Erythroblast (primary cell): ENCODE measurements around the gene SH2D5.

Experiments
- DNase-seq, 2 experiments: peaks; one replicate each; lab custom pipeline; 2025; lab: John Stamatoyannopoulos, UW
- GATA1 ChIP-seq: IDR thresholded peaks from 2 replicates; pipeline ENCODE4 v1.6.1; 2011; ENCODE audit warnings: low read depth, mild to moderate bottlenecking, control low read depth, low read length, moderate library complexity
- POLR2A ChIP-seq: IDR thresholded peaks from 2 replicates; pipeline ENCODE4 v1.6.1; 2011; ENCODE audit warnings: mild to moderate bottlenecking, low read length

SH2D5 gene

GRCh38 chr1:20733360-20733975 is 965 bp upstream of the SH2D5 start:
- no peak for DNase-seq
- TF ChIP-seq GATA1 (no peak), POLR2A (no peak)

GRCh38 chr1:20732071-20732587 is 374 bp downstream of the SH2D5 start:
- TF ChIP-seq GATA1 (no peak), POLR2A (no peak)
- DNase-seq, result peak; percentile 44 to 59

DNA sequence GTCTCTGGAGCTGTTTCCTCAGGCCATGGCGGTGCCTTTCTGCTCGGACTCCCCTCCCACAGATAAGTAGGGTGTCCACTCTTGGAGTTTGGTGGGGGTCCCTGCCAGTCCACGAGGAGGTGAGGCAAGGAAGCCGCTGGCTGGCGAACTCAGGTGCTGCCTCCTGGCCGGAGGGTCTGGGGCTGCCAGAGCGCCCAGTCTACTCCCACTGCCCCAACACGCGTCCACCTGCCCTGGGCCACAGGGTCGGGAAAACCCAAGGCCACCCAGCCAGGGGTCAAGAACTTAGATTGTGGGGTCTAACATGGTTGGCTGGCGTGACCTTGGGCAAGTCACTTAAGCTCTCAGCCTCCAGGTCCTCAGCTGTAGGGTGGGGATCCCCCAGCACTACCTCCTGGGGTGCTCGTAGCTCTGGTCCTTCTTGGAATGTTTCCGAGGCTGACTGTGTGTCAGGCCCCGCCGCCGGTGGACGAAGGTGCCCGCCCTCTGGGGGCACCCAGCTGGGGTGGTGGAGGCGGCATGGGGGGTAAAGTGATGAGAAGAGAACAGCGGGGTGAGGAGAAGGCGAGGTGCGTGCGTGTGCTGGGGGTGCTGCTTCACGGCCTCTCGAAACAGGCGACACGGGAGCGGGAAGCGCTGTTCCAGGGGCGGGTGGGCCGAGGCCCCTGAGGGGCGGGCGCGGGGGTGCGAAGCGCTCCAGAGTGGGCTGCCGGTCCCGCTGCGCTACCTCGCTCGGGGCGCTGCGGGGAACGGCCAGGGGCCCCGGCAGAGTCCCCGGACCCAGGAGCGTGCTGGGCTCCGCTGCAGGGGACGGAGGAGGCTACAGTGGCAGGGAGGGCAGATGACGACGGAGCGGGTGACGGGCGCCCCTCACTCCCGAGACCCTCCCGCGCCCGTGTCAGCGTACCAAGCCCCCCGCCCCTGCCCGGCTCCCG is 1.2 kb downstream of the SH2D5 start:
- peak in 1 of 2 experiments; percentile 31 for DNase-seq
- no peak for TF ChIP-seq GATA1
- no peak for TF ChIP-seq POLR2A

DNA sequence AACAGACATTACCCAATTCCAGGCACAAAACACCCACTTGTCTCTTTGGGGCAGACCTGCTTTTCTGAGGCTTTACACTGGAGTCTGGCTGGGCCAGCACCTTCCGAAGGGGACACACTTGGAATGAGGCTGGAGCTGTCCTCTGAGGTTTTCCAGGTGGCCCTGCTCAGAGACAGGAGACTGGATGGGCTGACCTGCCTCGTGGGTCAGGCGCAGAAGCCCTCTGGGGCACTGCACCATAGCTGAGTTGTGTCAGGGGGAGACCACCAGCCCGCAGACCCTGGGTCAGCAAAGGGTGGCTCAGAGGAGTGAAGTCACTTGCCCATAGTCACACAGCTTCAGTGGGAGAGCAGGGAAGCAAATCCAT is 1.8 kb downstream of the SH2D5 start:
- TF ChIP-seq POLR2A (no peak), GATA1 (no peak)
- DNase-seq, result no peak

DNA sequence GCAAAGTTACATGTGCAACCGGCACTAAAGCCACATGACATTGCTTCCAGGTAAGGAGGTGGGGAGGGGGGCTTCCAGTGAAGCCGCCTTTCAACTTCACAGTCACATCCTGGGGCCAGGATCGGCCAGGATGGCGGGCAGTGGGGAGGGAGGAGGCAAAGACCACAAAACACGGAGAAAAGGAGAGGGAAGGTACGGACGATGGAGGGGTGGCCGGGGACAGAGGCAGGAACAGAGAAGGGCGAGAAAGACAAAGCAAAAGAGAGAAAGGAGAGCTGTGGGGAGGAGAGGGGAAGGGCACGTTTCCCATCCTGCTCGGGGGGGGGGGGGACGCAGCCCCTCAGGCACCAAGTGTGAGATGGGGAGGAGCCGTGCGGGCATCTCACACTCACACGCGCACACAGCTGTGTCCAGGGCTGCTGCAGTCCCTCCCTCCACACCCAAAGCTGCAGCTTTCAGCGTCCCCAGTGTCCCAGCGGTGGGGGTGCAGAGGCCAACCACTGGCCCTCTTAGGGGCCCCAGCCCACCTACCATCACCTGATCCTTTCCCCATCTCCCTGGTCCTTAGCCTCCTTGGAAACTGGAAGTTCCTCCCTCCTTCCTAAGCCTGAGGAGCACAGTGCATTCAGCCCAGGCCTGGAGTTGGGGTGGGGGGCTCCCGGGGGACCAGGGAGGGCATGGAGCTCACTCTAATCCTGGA is 2.4 kb downstream of the SH2D5 start:
- DNase-seq, result no peak
- no peak for TF ChIP-seq GATA1
- no peak for TF ChIP-seq POLR2A

GRCh38 chr1:20729155-20729931 is 3.2 kb downstream of the SH2D5 start:
- TF ChIP-seq GATA1, result no peak
- no peak for TF ChIP-seq POLR2A
- no peak for DNase-seq

GRCh38 chr1:20728371-20729154 is 3.9 kb downstream of the SH2D5 start:
- TF ChIP-seq POLR2A (no peak), GATA1 (no peak)
- DNase-seq, result no peak

- DNase-seq, result peak; percentile 30 to 43
- TF ChIP-seq POLR2A, result no peak
- no peak for TF ChIP-seq GATA1
Measured at GRCh38 chr1:20727746-20728316, 4.7 kb downstream of the SH2D5 start.

- no peak for TF ChIP-seq GATA1
- TF ChIP-seq POLR2A, result no peak
- DNase-seq, result no peak
Measured at GRCh38 chr1:20726932-20727745, 5.4 kb downstream of the SH2D5 start.

GRCh38 chr1:20726118-20726911 is 6.2 kb downstream of the SH2D5 start:
- DNase-seq, result no peak
- TF ChIP-seq GATA1, result no peak
- TF ChIP-seq POLR2A, result no peak
